ENCODE measurements around the gene HLA-G. TPM values are rescaled to one million over a fixed set of nuclear protein-coding genes. Genes with fewer than 3 reads are reported as not detected.
A peak's percentile ranks its signal among the peaks of the same experiment; 100 is the strongest.

HLA-G gene
- polyA plus RNA-seq, 1 donor: 0.39 TPM

- DNase-seq: no peak
These were observed 8.7 kb upstream of the HLA-G start for GRCh38 chr6:29818892-29819291.

DNA sequence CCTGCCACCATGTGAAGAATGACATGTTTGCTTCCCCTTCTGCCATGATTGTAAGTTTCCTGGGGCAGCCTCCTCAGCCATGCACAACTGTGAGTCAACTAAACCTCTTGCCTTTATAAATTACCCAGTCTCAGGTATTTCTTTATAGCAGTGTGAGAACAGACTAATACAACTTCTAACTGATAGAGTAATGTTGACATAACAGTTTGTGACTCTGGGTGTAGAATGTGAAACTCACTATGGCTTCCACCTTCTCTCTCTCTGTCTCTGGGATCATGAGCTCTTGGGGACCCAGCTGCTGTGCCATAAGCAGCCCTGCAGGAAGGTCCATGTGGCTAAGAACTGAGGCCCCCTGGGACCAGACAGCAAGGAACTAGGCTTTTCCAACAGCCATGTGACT, 3.5 kb upstream of the HLA-G start:
- no peak for DNase-seq

GRCh38 chr6:29825848-29826247, 1.8 kb upstream of the HLA-G start:
- DNase-seq: no peak

DNA sequence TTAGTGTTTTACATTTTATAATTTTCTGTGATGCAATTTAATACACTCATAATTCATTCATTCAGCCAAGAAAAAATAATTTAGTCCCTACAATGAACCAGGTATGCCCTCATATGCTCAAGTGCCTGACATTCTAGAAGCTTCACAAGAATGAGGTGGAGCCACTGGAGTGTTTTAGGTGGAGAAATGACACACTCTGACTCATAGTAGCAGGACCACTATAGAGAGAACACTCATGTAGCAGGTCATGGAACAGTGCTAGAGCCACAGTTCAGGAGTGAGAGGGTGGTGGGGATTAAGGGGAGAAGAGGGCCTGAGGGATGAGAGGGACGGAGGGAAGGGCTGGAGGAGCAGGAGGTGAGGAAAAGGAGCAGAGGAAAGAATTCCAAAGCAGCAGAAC, 1.4 kb upstream of the HLA-G start:
- no peak for DNase-seq

DNA sequence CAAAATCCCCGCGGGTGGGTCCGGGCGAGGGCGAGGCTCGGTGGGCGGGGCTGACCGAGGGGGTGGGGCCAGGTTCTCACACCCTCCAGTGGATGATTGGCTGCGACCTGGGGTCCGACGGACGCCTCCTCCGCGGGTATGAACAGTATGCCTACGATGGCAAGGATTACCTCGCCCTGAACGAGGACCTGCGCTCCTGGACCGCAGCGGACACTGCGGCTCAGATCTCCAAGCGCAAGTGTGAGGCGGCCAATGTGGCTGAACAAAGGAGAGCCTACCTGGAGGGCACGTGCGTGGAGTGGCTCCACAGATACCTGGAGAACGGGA, 809 bp downstream of the HLA-G start:
- no peak for DNase-seq

DNA sequence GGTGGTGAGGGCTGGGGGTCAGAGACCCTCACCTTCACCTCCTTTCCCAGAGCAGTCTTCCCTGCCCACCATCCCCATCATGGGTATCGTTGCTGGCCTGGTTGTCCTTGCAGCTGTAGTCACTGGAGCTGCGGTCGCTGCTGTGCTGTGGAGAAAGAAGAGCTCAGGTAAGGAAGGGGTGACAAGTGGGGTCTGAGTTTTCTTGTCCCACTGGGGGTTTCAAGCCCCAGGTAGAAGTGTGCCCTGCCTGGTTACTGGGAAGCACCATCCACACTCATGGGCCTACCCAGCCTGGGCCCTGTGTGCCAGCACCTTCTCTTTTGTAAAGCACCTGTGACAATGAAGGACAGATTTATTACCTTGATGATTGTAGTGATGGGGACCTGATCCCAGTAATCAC, 2.1 kb downstream of the HLA-G start:
- no peak for DNase-seq

DNA sequence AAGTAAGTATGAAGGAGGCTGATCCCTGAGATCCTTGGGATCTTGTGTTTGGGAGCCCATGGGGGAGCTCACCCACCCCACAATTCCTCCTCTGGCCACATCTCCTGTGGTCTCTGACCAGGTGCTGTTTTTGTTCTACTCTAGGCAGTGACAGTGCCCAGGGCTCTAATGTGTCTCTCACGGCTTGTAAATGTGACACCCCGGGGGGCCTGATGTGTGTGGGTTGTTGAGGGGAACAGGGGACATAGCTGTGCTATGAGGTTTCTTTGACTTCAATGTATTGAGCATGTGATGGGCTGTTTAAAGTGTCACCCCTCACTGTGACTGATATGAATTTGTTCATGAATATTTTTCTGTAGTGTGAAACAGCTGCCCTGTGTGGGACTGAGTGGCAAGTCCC, 2.8 kb downstream of the HLA-G start:
- DNase-seq: no peak

DNA sequence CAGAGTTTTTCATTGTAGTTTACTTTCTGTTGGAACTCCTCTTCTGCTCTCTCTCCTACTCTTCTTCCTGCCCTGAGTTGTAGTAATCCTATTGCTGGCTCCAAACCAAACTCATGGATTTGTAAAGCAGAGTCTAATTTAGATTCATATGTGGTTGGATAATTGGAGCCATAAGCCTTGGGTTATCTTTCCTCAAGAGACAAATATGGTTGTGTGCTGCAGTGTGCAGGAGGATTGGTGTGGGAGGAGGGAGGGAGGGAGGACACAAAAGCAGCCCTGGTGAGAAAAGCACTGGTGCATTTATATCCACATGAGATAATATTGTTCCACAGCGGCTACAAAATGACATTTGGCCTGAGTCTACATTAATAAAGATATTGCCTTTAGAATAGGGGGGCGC, 4.2 kb downstream of the HLA-G start:
- no peak for DNase-seq

DNA sequence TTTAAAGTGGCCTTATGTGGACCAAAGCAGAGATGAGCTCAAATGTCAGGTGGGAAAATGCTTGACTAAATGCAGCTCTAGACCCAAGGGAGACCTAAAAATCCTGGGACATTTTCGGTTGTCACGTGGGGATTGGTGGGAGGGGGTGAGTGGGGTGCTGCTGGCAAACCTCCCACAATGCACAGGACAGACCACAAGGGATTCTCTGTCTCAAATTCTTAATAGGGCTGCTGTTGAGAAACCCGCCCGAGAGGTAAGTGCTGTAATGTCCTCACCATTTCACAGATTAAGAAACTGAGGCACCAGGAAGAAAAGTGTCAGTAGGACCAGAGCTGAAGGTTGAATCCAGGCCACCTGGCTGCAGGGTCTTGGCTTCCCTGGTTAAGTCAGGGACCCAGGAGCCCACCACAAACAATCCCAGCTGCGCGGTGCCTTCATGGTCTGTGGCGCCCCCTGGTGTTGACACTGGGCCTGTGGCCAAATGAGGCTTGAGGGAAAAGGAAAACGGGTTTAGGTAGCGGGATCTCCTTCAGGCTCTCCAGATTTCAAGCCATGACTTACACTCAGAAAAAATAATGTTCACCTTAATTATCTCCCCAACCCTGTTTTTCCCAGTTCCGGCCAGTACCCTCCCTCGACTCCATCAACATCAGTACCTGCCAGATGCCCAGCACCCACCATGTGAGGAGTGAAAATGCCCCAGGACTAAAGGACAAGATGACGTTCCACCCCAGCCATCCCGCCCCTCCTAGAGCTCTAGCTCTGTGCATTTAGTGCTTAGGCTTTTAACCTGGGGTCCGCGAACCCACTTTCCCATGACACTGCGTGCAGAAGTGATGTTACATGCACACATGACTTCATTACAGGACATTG, 7.2 kb downstream of the HLA-G start:
- no peak for DNase-seq

- no peak for DNase-seq
These were observed 12.3 kb downstream of the HLA-G start for GRCh38 chr6:29839917-29840316.

- no peak for DNase-seq
These were observed 13.4 kb downstream of the HLA-G start for GRCh38 chr6:29841030-29841429.

GRCh38 chr6:29845405-29846006, 17.9 kb downstream of the HLA-G start:
- no peak for DNase-seq

- peak; percentile 60 for DNase-seq
These were observed 20.4 kb downstream of the HLA-G start for GRCh38 chr6:29847871-29848630.

DNA sequence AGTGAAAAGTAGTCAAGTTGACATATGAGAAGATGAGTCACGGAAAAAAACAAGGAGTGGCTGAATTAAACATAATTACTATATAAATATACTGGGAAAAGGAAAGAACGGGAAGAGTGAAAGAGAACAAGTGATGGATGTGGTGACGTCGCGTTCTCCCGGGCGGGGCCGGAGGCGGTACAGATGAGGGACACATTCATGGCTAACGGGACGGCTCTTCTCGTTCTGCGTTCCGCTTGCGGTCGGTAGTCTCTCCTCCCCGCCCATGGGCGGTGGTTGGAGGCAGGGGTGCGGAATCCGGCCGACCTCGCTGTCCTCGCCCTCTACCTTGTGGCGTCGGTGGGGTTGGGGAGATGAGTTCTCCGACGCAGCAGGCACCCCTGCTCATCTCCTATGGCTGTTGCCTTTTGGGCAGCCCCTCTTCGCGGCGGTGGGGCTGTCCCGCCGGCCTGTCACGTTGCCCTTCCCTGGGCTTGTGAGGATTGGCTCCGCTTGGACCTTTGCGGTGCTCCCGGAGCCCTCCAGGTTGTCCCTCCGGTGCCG, 22.5 kb downstream of the HLA-G start:
- DNase-seq: no peak

GRCh38 chr6:29851190-29851589, 23.6 kb downstream of the HLA-G start:
- no peak for DNase-seq

DNA sequence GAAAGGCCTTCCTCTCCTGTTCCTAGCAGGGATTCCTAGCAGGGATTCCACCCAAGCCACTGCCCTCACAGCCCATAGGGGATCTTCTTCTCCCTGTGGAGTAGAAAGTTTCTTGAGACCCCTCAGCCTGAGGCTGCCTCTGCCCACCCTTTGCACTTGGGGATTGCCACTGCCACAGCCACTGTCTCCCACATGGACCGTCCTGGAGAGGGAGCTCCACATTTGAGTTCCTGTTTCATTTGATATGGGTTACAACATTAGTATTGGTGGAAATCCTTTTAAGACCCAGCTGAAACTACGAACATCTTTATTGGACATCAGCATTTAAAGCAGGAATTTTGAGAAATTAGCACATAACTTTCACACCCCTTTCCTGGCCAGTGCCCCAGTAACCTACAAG, 25.6 kb downstream of the HLA-G start:
- DNase-seq: no peak

GRCh38 chr6:29858006-29858405, 30.4 kb downstream of the HLA-G start:
- no peak for DNase-seq

GRCh38 chr6:29861521-29862255, 34.1 kb downstream of the HLA-G start:
- no peak for DNase-seq

DNA sequence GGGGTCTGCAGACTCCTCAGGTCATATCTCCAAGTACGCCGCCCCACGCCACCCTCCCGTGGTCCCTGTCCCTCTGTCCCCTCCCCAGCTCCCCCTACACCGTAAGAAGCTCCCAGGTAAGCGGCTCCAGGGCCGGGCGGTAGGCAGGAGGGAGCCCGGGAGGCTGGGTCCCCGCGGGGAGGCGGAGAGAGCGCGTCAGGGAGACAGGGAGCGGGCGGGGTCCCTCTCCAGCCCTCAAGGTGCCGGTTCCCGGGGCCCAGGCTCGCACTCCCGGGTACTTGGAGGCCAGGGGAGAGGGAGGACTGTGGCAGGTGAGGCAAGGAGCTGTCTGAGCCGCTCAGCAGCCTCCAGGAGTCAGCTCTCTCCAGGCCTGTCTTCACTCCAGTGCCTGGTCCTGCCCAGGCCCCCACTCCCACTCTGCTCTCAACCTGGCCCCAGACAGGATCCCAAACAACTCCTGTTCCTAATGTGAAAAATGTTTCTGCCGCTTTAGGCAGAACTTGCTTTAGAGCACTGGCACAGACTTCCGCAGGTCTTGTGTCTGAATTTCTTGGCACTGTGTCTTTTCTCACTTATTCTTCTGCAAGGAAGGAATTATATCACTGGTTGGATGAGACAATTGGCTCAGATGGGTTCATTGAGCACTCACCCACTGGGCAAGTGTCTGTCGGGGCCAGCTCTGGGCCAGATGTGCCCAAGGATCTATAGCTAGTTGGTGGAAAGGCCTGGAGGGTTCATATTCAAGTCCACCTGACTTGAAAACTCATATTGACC, 36.6 kb downstream of the HLA-G start:
- no peak for DNase-seq

DNA sequence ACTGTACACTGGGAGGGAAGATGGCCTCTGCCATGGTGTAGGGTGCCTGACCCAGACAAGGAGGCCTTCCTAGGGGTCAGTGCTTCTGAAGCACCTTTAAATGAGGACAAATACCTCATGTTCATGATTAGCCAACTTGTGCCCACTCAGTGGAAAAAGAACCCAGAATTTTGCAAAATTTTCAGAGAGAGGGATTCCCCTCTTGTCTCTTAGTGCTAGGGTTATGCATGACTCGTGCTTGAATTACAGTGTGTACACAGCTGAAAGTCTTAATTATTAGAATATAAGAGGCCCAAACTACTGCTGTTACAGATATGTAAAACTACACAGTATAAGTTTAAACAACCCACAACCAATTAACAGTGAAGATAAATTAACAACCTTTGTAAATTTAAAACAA, 38.0 kb downstream of the HLA-G start:
- no peak for DNase-seq

DNA sequence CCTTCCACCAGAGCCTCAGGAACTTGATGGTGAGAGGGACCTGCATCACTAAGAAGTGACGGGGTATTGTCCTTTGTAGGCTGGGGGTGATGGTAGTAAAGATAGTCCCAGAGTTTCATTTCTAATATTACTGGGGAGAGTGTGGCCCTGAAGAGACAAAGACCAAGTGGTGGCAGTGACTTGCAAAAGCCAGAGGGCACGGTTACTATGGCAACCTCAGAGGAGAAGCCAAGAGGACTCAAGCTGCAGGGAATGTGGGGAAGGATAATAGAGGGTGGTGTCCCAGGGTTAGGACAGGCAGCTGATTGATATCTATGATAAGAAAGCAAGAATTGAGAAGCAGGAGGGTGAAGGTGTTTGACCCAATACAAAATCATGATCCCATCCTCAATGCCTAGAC, 42.5 kb downstream of the HLA-G start:
- no peak for DNase-seq

GRCh38 chr6:29872791-29873190, 45.2 kb downstream of the HLA-G start:
- DNase-seq: no peak
